ENCODE measurements around the gene VRK3.
A peak's percentile ranks its signal among the peaks of the same experiment; 100 is the strongest.

- TF ChIP-seq GATA3 (IDR thresholded peaks at IDR 0.05; ENCODE audit: borderline replicate concordance): no peak
- TF ChIP-seq CTCF (IDR thresholded peaks at IDR 0.05): no peak
- no peak for TF ChIP-seq NR3C1 (IDR thresholded peaks at IDR 0.05)
- no peak for TF ChIP-seq POLR2A (IDR thresholded peaks at IDR 0.05; ENCODE audit: low read length)
- no peak for TF ChIP-seq SMC3 (IDR thresholded peaks at IDR 0.05)
- TF ChIP-seq JUN (IDR thresholded peaks at IDR 0.05): no peak
- no peak for TF ChIP-seq RNF2 (IDR thresholded peaks at IDR 0.05; ENCODE audit: borderline replicate concordance, low read depth)
- no peak for TF ChIP-seq ESRRA (IDR thresholded peaks at IDR 0.05; ENCODE audit: borderline replicate concordance, low read length)
- no peak for TF ChIP-seq SREBF2 (IDR thresholded peaks at IDR 0.05)
- TF ChIP-seq REST (IDR thresholded peaks at IDR 0.05): no peak
- peak; percentile 64 for TF ChIP-seq MAX (IDR thresholded peaks at IDR 0.05)
- TF ChIP-seq EP300 (IDR thresholded peaks at IDR 0.05): no peak
Observed at GRCh38 chr19:49939721-49940481, 85.3 kb downstream of the VRK3 start.
